ENCODE measurements around the gene ZBTB39. TPM values are rescaled to one million over a fixed set of nuclear protein-coding genes. Genes with fewer than 3 reads are reported as not detected.

ZBTB39 gene
- total RNA-seq, 1 donor from 2014 or later = 8.5 TPM

DNA sequence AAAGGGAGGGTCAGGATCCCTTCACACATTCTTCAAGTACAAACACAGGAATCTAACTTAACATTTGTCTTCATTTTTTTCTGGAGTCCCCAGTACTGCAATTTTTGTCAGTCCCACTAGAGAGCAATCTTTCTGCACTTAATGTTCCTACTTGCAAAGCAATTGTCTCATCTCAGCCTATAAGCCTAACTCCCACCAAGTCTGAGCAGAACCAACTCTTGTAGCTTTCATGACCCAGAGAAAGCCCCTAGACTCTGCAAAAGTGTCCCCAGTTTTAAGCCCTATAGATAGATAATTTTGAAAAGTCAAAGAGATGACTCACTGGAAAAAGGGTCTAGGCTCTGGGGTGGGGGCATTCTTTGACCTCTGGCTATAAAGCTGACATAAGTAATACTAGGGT lies 1.8 kb upstream of the ZBTB39 start:
- Histone ChIP-seq H3K4me3 (ENCODE audit: low read depth, low read length) (no peak overlapping the region), H3K27me3 (ENCODE audit: control insufficient read depth, insufficient read depth, low read length) (peaks cover 8% of the 10 kb centered on the region), H3K36me3 (ENCODE audit: control insufficient read depth, insufficient read depth, low read length) (peaks cover 2% of the 10 kb centered on the region)
- DNase-seq (ENCODE audit: low read depth) = no peak
- TF ChIP-seq, protein P1, sequence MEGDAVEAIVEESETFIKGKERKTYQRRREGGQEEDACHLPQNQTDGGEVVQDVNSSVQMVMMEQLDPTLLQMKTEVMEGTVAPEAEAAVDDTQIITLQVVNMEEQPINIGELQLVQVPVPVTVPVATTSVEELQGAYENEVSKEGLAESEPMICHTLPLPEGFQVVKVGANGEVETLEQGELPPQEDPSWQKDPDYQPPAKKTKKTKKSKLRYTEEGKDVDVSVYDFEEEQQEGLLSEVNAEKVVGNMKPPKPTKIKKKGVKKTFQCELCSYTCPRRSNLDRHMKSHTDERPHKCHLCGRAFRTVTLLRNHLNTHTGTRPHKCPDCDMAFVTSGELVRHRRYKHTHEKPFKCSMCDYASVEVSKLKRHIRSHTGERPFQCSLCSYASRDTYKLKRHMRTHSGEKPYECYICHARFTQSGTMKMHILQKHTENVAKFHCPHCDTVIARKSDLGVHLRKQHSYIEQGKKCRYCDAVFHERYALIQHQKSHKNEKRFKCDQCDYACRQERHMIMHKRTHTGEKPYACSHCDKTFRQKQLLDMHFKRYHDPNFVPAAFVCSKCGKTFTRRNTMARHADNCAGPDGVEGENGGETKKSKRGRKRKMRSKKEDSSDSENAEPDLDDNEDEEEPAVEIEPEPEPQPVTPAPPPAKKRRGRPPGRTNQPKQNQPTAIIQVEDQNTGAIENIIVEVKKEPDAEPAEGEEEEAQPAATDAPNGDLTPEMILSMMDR (IDR thresholded peaks at IDR 0.05; ENCODE audit: insufficient read depth, low read length, poor library complexity, severe bottlenecking) = peak; percentile 49

DNA sequence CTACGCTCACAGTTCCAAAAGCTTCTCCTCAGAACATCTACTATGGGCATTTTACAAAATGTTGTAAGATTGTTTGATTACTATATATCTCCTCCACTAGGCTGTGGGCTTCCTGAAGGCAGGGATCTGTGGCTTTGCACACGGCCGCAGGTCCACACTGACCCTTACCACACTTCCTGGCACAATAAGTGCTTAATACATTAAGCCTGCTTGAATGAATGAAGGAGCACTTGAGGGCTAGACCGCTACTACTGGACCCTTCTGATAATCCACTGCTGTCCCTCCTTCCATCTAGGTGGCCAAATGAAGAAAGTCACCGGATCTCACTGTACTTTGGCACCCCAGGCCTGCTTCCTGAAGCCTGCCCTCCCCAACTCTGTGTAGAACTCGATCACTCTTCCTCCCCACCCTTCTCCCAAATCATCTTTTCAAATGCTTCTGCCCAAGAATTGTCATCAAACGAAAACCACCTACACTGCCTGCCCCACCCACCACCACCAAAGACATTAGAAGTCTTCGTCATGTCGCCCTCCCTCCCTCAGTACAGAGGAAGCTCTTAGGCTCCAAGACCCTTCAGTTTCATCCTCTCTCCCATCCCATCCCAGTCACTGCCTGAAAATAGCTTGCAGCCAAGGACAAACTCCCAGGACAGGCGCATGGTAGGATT lies 596 bp upstream of the ZBTB39 start:
- H3K4me3 ChIP-seq (ENCODE audit: low read depth, low read length) = peak overlapping the region; percentile 13
- TF ChIP-seq, protein P1 (IDR thresholded peaks at IDR 0.05; ENCODE audit: insufficient read depth, low read length, poor library complexity, severe bottlenecking) = no peak
- peaks cover 3% of the 10 kb centered on the region for H3K27me3 ChIP-seq (ENCODE audit: control insufficient read depth, insufficient read depth, low read length)
- peaks cover 3% of the 10 kb centered on the region for H3K36me3 ChIP-seq (ENCODE audit: control insufficient read depth, insufficient read depth, low read length)
- no peak for DNase-seq (ENCODE audit: low read depth)

DNA sequence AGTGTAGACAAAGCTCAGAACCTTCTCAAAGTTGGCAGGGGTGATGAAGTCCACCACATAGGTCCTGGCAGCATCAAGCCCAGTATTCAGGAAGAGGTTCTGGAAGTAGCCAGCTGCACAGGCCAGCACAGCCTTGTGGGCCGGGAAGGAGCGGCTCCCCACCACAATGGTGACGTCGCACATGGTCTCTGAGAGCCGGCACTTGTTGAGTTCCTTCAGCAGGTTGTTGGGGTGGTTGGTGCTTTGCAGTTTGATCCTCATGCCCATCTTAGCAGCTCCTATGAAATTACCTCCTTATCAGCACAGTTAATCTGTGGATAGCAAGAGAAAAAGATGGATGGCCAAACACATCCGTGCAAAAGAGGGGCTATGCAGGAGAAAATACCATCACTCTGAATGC lies 1.7 kb downstream of the ZBTB39 start:
- H3K4me3 ChIP-seq (ENCODE audit: low read depth, low read length) = no peak overlapping the region
- no peaks in the 10 kb centered on the region for H3K27me3 ChIP-seq (ENCODE audit: control insufficient read depth, insufficient read depth, low read length)
- DNase-seq (ENCODE audit: low read depth) = no peak
- peaks cover 3% of the 10 kb centered on the region for H3K36me3 ChIP-seq (ENCODE audit: control insufficient read depth, insufficient read depth, low read length)
- TF ChIP-seq, protein P1 (IDR thresholded peaks at IDR 0.05; ENCODE audit: insufficient read depth, low read length, poor library complexity, severe bottlenecking) = no peak

DNA sequence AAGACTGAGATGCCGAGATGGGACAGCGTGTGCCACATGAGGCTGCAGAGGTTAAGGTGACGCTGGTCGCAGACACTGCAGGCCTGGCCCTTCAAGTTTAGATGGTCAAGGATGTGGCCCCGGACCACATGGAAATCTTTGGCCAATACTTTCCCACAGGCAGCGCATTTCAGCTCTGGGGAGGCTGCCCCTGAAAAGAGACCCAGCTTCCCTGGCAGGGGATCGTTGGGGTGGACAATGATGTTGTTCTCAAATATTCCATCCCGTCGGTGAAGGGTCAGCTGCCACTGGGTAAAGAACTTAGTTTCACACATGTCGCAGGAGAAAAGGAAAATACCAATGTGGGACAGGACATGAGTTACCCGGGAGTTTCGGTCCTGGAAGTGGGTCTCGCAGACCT lies 3.0 kb downstream of the ZBTB39 start:
- Histone ChIP-seq H3K27me3 (ENCODE audit: control insufficient read depth, insufficient read depth, low read length) (no peaks in the 10 kb centered on the region), H3K4me3 (ENCODE audit: low read depth, low read length) (no peak overlapping the region), H3K36me3 (ENCODE audit: control insufficient read depth, insufficient read depth, low read length) (peaks cover 3% of the 10 kb centered on the region)
- DNase-seq (ENCODE audit: low read depth) = no peak
- TF ChIP-seq, protein P1 (IDR thresholded peaks at IDR 0.05; ENCODE audit: insufficient read depth, low read length, poor library complexity, severe bottlenecking) = no peak

DNA sequence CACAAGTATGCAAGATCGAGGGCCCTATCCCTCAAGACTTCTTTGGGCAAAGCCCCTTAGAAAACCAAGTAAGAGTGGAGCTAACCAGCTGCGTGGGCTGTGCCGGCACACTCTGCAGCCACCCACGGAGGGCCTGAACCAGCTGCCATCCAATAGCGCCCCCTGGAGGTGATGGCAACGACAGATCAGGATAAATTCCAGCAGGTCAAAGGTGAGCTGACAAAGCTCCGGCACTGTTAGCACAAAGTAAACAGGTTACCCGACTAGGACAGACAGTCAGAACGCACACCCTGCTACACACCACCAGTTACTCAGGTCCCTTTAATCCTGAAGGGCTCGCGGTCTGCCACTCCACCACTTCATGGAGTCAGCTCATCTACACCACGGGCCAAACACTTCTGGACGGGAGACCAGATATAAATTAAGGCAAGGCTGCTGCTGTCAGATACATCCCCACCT lies 4.9 kb downstream of the ZBTB39 start:
- peaks cover 3% of the 10 kb centered on the region for H3K36me3 ChIP-seq (ENCODE audit: control insufficient read depth, insufficient read depth, low read length)
- TF ChIP-seq, protein P1 (IDR thresholded peaks at IDR 0.05; ENCODE audit: insufficient read depth, low read length, poor library complexity, severe bottlenecking) = peak; percentile 70
- H3K27me3 ChIP-seq (ENCODE audit: control insufficient read depth, insufficient read depth, low read length) = no peaks in the 10 kb centered on the region
- H3K4me3 ChIP-seq (ENCODE audit: low read depth, low read length) = no peak overlapping the region
- DNase-seq (ENCODE audit: low read depth) = no peak

DNA sequence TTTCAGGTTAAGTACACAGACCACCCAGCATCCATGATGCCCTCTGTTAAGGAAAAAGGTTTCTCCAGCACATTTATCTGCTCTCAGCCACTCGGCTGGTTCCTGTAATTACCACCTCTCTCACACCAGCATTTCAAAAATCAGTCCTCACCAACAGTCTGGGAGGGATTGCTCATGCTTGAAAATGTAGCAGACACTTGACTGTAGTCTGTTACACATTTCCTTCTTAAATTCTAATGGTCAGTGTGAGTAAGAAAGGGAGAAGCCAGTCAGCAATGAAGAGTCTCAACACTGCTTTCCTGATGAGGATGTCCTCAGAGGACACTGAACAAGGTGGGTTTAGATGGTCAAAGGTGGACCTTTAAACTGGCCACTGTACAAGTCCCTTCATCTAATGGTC lies 6.0 kb downstream of the ZBTB39 start:
- Histone ChIP-seq H3K36me3 (ENCODE audit: control insufficient read depth, insufficient read depth, low read length) (peaks cover 3% of the 10 kb centered on the region), H3K4me3 (ENCODE audit: low read depth, low read length) (no peak overlapping the region), H3K27me3 (ENCODE audit: control insufficient read depth, insufficient read depth, low read length) (no peaks in the 10 kb centered on the region)
- DNase-seq (ENCODE audit: low read depth) = no peak
- TF ChIP-seq, protein P1 (IDR thresholded peaks at IDR 0.05; ENCODE audit: insufficient read depth, low read length, poor library complexity, severe bottlenecking) = no peak
